Trophoblast cell (in vitro differentiated cells and primary cell): ENCODE results near the gene QKI.

Experiments used
- DNase-seq, 2 donors: peaks; one replicate each; pipeline ENCODE4 v3.0.0-alpha.2; 2016
- H2AFZ ChIP-seq: 2 replicates; pipeline ENCODE4 v1.6.1; 2013; ENCODE audit warnings: low read length, moderate library complexity, mild to moderate bottlenecking; ENCODE audit not compliant: insufficient read depth, poor library complexity
- H2AK5ac ChIP-seq: 2 replicates; pipeline ENCODE4 v1.6.1; 2013; ENCODE audit warnings: mild to moderate bottlenecking, low read length
- H2BK120ac ChIP-seq: 2 replicates; pipeline ENCODE4 v1.6.1; 2013; ENCODE audit warnings: low read length, mild to moderate bottlenecking, moderate library complexity; ENCODE audit not compliant: insufficient read depth, poor library complexity
- H2BK12ac ChIP-seq: 2 replicates; pipeline ENCODE4 v1.6.1; 2013; ENCODE audit warnings: mild to moderate bottlenecking, low read length, moderate library complexity
- H2BK5ac ChIP-seq: 2 replicates; pipeline ENCODE4 v1.6.1; 2013; ENCODE audit warnings: low read length, low read depth, moderate library complexity, mild to moderate bottlenecking; ENCODE audit not compliant: poor library complexity
- H3K14ac ChIP-seq: 2 replicates; pipeline ENCODE4 v1.6.1; 2013; ENCODE audit warnings: mild to moderate bottlenecking, low read length
- H3K18ac ChIP-seq: 2 replicates; pipeline ENCODE4 v1.6.1; 2013; ENCODE audit warnings: mild to moderate bottlenecking, low read length
- H3K23ac ChIP-seq: 2 replicates; pipeline ENCODE4 v1.6.1; 2013; ENCODE audit warnings: low read length
- H3K27ac ChIP-seq: 2 replicates; pipeline ENCODE4 v1.5.1; 2013; ENCODE audit warnings: low read depth, mild to moderate bottlenecking, inconsistent platforms, low read length, moderate library complexity
- H3K27me3 ChIP-seq: 2 replicates; pipeline ENCODE4 v1.6.1; 2013; ENCODE audit warnings: inconsistent platforms, mild to moderate bottlenecking, low read length, moderate library complexity; ENCODE audit not compliant: insufficient read depth
- H3K36me3 ChIP-seq, 2 experiments: 1 replicate in 1 of 2; 2 replicates in 1 of 2; pipeline ENCODE4 v1.6.1; 2013; ENCODE audit warnings: low read length in 2 of 2, mild to moderate bottlenecking in 2 of 2, moderate library complexity in 1 of 2; ENCODE audit not compliant: insufficient read depth in 2 of 2, control insufficient read depth in 1 of 2
- H3K4ac ChIP-seq: 2 replicates; pipeline ENCODE4 v1.6.1; 2013; ENCODE audit warnings: low read depth, mild to moderate bottlenecking, low read length, moderate library complexity
- H3K4me1 ChIP-seq, 2 experiments: 1 replicate in 1 of 2; 2 replicates in 1 of 2; pipeline ENCODE4 v1.6.1; 2013; ENCODE audit warnings: low read length in 2 of 2, mild to moderate bottlenecking in 2 of 2, moderate library complexity in 1 of 2; ENCODE audit not compliant: insufficient read depth in 2 of 2, control insufficient read depth in 1 of 2
- H3K4me2 ChIP-seq: 2 replicates; pipeline ENCODE4 v1.6.1; 2013; ENCODE audit warnings: inconsistent platforms, mild to moderate bottlenecking, low read length, moderate library complexity
- H3K4me3 ChIP-seq: 2 replicates; pipeline ENCODE4 v1.5.1; 2013; ENCODE audit warnings: mild to moderate bottlenecking, low read depth, low read length, inconsistent platforms
- H3K79me1 ChIP-seq: one replicate; pipeline ENCODE4 v1.6.1; 2013; ENCODE audit warnings: low read length
- H3K79me2 ChIP-seq: 2 replicates; pipeline ENCODE4 v1.6.1; 2013; ENCODE audit warnings: low read length, mild to moderate bottlenecking; ENCODE audit not compliant: control insufficient read depth, insufficient read depth, poor library complexity
- H3K9ac ChIP-seq: 2 replicates; pipeline ENCODE4 v1.6.1; 2013; ENCODE audit warnings: mild to moderate bottlenecking, low read length
- H3K9me3 ChIP-seq: 2 replicates; pipeline ENCODE4 v1.6.1; 2013; ENCODE audit warnings: low read depth, mild to moderate bottlenecking, control low read depth, inconsistent platforms, low read length; ENCODE audit not compliant: insufficient read depth
- H4K12ac ChIP-seq: 2 replicates; pipeline ENCODE4 v1.6.1; 2013; ENCODE audit warnings: low read depth, mild to moderate bottlenecking, low read length, moderate library complexity
- H4K8ac ChIP-seq: 2 replicates; pipeline ENCODE4 v1.6.1; 2013; ENCODE audit warnings: low read depth, mild to moderate bottlenecking, low read length, moderate library complexity
- H4K91ac ChIP-seq: one replicate; pipeline ENCODE4 v1.6.1; 2013; ENCODE audit warnings: low read depth, mild to moderate bottlenecking, low read length, moderate library complexity
- WGBS: extraction: QIAGEN DNeasy Blood & Tissue Kit; methylation state at CpG from one replicate; pipeline ENCODE4 v1.1.7; 2013; ENCODE audit warnings: missing lambda C conversion rate; ENCODE audit not compliant: insufficient read length, insufficient coverage; ENCODE audit errors: extremely low coverage; 5-methylcytosine and 5-hydroxymethylcytosine counted together

The QKI gene

DNA sequence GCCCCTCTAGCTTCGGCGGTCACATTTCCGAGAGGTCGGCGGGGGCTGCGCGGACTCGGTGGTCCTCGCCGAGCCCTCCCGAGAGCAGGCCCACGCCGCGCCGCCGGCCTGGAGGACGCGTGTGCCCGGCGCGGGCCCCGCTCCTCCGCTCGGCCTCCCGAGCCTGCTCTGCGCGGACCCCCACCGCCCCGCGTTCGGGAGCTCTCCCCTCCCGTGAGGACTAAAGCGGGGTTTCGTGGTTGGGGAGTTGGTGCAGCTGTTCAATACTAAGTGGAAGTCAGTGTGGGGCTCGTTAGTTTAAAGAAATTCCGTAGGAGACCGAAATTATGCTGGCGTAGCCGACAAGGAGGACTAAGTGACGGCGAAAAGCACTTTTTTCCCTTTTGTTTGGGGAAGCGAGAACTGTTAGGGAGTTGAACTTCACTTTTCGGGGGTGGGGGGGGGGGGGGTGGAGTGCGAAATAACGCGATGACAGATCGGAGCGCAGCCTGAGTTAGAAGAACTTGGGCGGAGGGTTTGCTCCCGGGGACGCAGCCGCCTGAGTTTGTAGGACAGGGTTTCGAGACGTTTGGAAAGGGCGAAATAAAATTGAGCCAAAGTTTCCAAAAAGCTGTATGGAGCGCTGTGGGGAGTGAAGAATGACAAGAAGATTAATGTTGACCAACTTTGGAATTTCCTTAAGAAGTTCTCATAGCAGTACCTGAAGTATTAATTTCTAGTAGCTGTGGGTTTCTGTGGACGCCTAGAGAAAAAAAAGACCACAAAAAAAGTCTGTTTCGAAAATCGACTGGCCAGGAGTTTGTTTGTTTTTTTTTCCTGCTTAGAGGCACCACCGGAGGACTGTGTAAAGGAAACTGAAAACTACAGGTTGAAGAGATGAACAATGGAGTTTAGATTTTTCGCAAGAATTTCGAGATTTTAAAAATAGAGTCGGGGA lies 1.4 kb downstream of the QKI start:
- Histone ChIP-seq H3K4ac (peak overlapping the region; percentile 100), H4K8ac (peak overlapping the region; percentile 87), H3K4me3 (peak overlapping the region; percentile 97), H3K27me3 (no peaks in the 10 kb centered on the region), H3K4me2 (peak overlapping the region; percentile 76), H2BK5ac (peak overlapping the region; percentile 95), H3K36me3 (no peaks in the 10 kb centered on the region), H2BK120ac (peak overlapping the region; percentile 95), H3K9me3 (no peaks in the 10 kb centered on the region), H3K9ac (peak overlapping the region; percentile 99), H4K12ac (peak overlapping the region; percentile 88), H2BK12ac (peak overlapping the region; percentile 13), H3K18ac (peak overlapping the region; percentile 95), H3K23ac (no peak overlapping the region), H3K14ac (peak overlapping the region; percentile 98), H3K27ac (peak overlapping the region; percentile 99), H3K4me1 (peaks cover 0 to 2% of the 10 kb centered on the region in 2 experiments), H3K79me1 (peaks cover 28% of the 10 kb centered on the region), H4K91ac (peak overlapping the region; percentile 96), H2AK5ac (peak overlapping the region; percentile 84), H3K79me2 (peaks cover 24% of the 10 kb centered on the region), H2AFZ (peak overlapping the region; percentile 84)
- no CpG with 5 or more reads among the region's 63 CpGs for WGBS
- peak; percentile 55 to 76 for DNase-seq

DNA sequence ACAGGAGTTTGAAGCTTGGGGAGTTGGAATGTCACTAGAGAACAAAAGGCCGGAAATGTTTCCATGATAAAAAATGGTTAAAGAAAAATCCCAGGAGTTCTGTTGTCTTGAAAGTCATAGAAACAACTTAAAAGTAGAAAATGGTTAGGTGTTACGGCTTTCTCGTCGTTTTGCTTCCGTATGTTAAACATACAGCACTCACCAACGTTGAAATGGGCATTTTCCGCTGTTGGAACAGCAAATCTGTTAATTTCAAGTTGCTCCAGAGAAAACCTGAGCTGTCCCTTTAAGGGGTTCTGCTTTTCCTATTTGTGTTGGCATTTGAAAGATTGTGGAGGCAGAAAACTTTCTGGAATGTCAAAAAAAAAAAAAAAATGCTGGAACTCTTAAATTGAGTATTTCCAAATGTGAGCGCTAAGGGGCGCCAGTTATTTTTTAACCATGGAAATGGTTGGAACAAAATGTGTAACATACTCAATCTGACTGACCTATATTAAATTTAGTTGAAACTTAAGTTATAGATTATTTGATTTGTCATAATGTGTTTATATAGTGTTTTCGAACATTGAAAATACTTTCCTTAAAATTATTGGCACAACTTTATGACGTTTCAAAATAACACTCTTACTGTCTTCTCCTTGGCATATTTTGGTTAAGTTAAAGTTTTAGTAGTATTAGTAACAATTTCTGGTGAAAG lies 2.2 kb downstream of the QKI start:
- Histone ChIP-seq H3K4me1 (peaks cover 0 to 2% of the 10 kb centered on the region in 2 experiments), H3K4me2 (peak overlapping the region; percentile 76), H3K4ac (no peak overlapping the region), H3K18ac (no peak overlapping the region), H3K79me1 (peaks cover 28% of the 10 kb centered on the region), H4K12ac (no peak overlapping the region), H3K79me2 (peaks cover 25% of the 10 kb centered on the region), H3K27me3 (no peaks in the 10 kb centered on the region), H3K27ac (peak overlapping the region; percentile 99), H2AFZ (no peak overlapping the region), H4K8ac (no peak overlapping the region), H3K36me3 (no peaks in the 10 kb centered on the region), H3K4me3 (no peak overlapping the region), H3K23ac (no peak overlapping the region), H3K14ac (no peak overlapping the region), H2BK12ac (no peak overlapping the region), H3K9ac (no peak overlapping the region), H3K9me3 (no peaks in the 10 kb centered on the region), H2AK5ac (no peak overlapping the region), H2BK5ac (no peak overlapping the region), H4K91ac (no peak overlapping the region), H2BK120ac (no peak overlapping the region)
- WGBS, result no CpG with 5 or more reads among the region's 11 CpGs
- DNase-seq, result peak; percentile 66 to 95

DNA sequence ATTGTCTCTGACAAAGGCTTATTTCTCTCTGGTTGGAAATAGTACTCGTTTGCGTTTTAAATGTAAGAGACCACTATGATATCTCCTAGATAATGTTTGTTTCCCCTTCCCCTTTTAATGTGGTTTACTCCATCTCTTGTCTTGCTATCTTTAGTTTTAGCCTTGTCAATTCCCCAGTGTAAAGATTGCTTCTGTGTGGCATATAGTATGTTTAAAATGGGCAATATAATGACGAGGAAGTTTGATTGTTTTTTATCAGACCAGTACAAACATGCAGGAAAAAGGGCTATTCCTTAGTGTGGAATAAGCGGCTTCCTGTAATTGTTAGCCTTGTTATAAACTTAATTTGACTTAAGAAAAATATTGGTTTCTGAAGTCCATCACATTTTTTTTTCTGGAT lies 3.1 kb downstream of the QKI start:
- Histone ChIP-seq H2BK12ac (no peak overlapping the region), H3K79me2 (peaks cover 31% of the 10 kb centered on the region), H3K27me3 (no peaks in the 10 kb centered on the region), H3K9me3 (no peaks in the 10 kb centered on the region), H3K14ac (no peak overlapping the region), H2BK120ac (no peak overlapping the region), H3K4me1 (no peaks in the 10 kb centered on the region), H3K79me1 (peaks cover 28% of the 10 kb centered on the region), H3K4ac (no peak overlapping the region), H3K36me3 (peaks cover 3% of the 10 kb centered on the region in 2 experiments), H4K12ac (no peak overlapping the region), H4K91ac (no peak overlapping the region), H2AK5ac (no peak overlapping the region), H2AFZ (no peak overlapping the region), H2BK5ac (no peak overlapping the region), H3K4me2 (peak overlapping the region; percentile 35), H3K27ac (no peak overlapping the region), H3K4me3 (no peak overlapping the region), H3K18ac (no peak overlapping the region), H3K9ac (no peak overlapping the region), H3K23ac (no peak overlapping the region), H4K8ac (no peak overlapping the region)
- no CpG with 5 or more reads among the region's 4 CpGs for WGBS
- DNase-seq, result no peak

DNA sequence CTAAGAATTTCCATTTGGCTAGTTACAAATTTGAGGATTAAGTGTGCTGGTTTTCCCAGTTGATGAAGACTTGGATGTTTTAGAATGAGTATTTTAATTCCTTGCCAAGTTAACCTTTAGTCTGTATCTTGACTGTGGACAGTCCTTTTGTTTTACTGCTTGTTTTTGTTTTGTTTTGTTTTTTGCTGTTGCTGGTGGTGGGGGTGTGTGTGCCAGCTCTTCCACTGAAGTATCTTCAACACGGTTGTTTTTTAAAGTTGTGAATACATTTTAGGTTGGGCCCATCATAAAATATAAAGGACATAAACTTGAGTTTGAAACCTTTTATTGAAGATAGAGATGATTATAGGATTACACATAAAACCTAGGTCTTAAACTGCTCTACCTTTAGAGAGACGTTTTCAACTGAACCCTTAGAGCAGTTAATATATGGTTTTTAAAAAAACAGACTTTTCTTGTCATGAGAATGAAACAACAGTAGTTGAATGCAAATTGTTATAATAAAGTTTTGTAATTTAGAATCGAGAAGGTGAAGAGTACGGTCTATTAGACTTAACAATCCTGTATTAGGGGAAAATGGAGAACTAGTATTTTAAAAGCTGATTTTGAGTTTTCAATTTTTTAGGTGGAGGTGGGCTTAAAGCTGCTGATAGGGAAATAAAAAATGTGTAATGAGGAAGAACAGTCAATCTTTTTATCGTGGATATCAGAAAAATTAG lies 4.0 kb downstream of the QKI start:
- Histone ChIP-seq H3K79me2 (peaks cover 32% of the 10 kb centered on the region), H2AK5ac (no peak overlapping the region), H3K36me3 (peaks cover 3% of the 10 kb centered on the region in 2 experiments), H2BK120ac (no peak overlapping the region), H2BK5ac (no peak overlapping the region), H3K27ac (no peak overlapping the region), H3K27me3 (no peaks in the 10 kb centered on the region), H3K9me3 (no peaks in the 10 kb centered on the region), H4K12ac (no peak overlapping the region), H4K8ac (no peak overlapping the region), H3K79me1 (peaks cover 24% of the 10 kb centered on the region), H3K4ac (peak overlapping the region; percentile 69), H2AFZ (no peak overlapping the region), H3K14ac (no peak overlapping the region), H3K23ac (no peak overlapping the region), H3K4me1 (no peaks in the 10 kb centered on the region), H3K4me3 (no peak overlapping the region), H3K18ac (no peak overlapping the region), H4K91ac (no peak overlapping the region), H3K9ac (no peak overlapping the region), H2BK12ac (no peak overlapping the region), H3K4me2 (peak overlapping the region; percentile 20)
- 100% methylated on average over 2 of the region's 5 CpGs for WGBS
- DNase-seq, result no peak
